ENCODE data around the gene GNG4. TPM values are rescaled to one million over a fixed set of nuclear protein-coding genes. Genes with fewer than 3 reads are reported as not detected.

The GNG4 gene
- total and polyA plus RNA-seq, 2 of the 4 experiments (the other 2 are of a cell fraction), result 0.18 to 0.29 TPM

- no peaks in the 10 kb centered on the region for H3K79me1 ChIP-seq (ENCODE audit: low read depth in 1 of 2, low read length in 2 of 2)
- H2AFZ ChIP-seq (replicated peaks; ENCODE audit: low read length, poor library complexity), result peak overlapping the region; percentile 79
- dilution Hi-C loops (cut with HindIII; ENCODE audit: low sequenced_read_pairs, unreplicated experiment) (no loop called here), intact Hi-C loops (cut with micrococcal nuclease) (loop anchor here (2.0 kb wide), 1 partner anchor 16 kb away; no protein-coding TSS in a partner anchor), in situ Hi-C loops (cut with MboI; ENCODE audit: low sequenced_read_pairs) (no loop called here)
- H3K36me3 ChIP-seq (ENCODE audit: control insufficient read depth, insufficient read depth, low read length), result no peaks in the 10 kb centered on the region
- H2BK15ac ChIP-seq (ENCODE audit: low read depth, low read length), result no peak overlapping the region
- H2BK120ac ChIP-seq (ENCODE audit: low read depth, low read length), result no peak overlapping the region
- H4K5ac ChIP-seq (ENCODE audit: low read depth, low read length), result no peak overlapping the region
- no peak overlapping the region for H3K4me3 ChIP-seq (ENCODE audit: insufficient read depth, low read depth, low read length)
- H2AK5ac ChIP-seq (ENCODE audit: low read depth, low read length), result no peak overlapping the region
- peaks cover 36% of the 10 kb centered on the region for H3K27me3 ChIP-seq (ENCODE audit: control insufficient read depth, insufficient read depth, low read length)
- H3K56ac ChIP-seq (ENCODE audit: extremely low read depth, insufficient read depth, low read length), result no peak overlapping the region
- no peak overlapping the region for H2BK5ac ChIP-seq (ENCODE audit: low read depth, low read length, poor library complexity, severe bottlenecking)
- DNase-seq (peak; percentile 67), ATAC-seq (ENCODE audit: low read depth) (peak; percentile 87)
- TF ChIP-seq FOS (IDR thresholded peaks at IDR 0.05; ENCODE audit: low read depth, low read length), result no peak
- no peak for TF ChIP-seq RFX5 (IDR thresholded peaks at IDR 0.05; ENCODE audit: low read depth, low read length)
- TF ChIP-seq RAD21 (IDR thresholded peaks at IDR 0.05; ENCODE audit: low read length), result 0 out of 2 replicates have a peak, but pooled peaks have one; percentile 13
- TF ChIP-seq CTCF (conservative IDR thresholded peaks at IDR 0.05; ENCODE audit: low read depth, low read length), result no peak
- no peak for TF ChIP-seq SMC3 (IDR thresholded peaks at IDR 0.05; ENCODE audit: low read depth, low read length)
- no peak for TF ChIP-seq NFE2L2 (IDR thresholded peaks at IDR 0.05; ENCODE audit: low read depth, low read length)
- no peak for TF ChIP-seq CHD1 (IDR thresholded peaks at IDR 0.05; ENCODE audit: low read depth, low read length)
- peak; percentile 85 for TF ChIP-seq MXI1 (IDR thresholded peaks at IDR 0.05; ENCODE audit: borderline replicate concordance, low read depth, low read length)
- no peak for TF ChIP-seq ELK1 (IDR thresholded peaks at IDR 0.05; ENCODE audit: borderline replicate concordance, low read depth, low read length)
- no peak for TF ChIP-seq POLR2A (IDR thresholded peaks at IDR 0.05; ENCODE audit: low read depth, low read length)
- no peak for TF ChIP-seq USF2 (IDR thresholded peaks at IDR 0.05; ENCODE audit: low read depth, low read length)
- peak; percentile 18 for TF ChIP-seq RCOR1 (IDR thresholded peaks at IDR 0.05; ENCODE audit: insufficient replicate concordance, low read length)
- TF ChIP-seq BHLHE40 (IDR thresholded peaks at IDR 0.05; ENCODE audit: low read depth, low read length), result no peak
- no peak for TF ChIP-seq CEBPB (IDR thresholded peaks at IDR 0.05; ENCODE audit: low read depth, low read length)
- 0 out of 2 replicates have a peak, but pooled peaks have one; percentile 29 for TF ChIP-seq MAZ (IDR thresholded peaks at IDR 0.05; ENCODE audit: borderline replicate concordance, low read depth, low read length)
- TF ChIP-seq MAFK (IDR thresholded peaks at IDR 0.05; ENCODE audit: low read depth, low read length), result no peak
- POLR2A ChIA-PET (ENCODE audit: unreplicated experiment), result interaction anchor here (0.6 kb wide), 1 partner anchor 187 kb away, joined by 3 read pairs; no protein-coding TSS in a partner anchor
- 0% methylated on average over 2 of the region's 30 CpGs; no CpG with 5 or more reads in 1 of the 2 experiments for WGBS, 2 experiments (ENCODE audit: extremely low coverage in 2 of 2, insufficient read length in 1 of 2)
- H4K20me1 ChIP-seq (ENCODE audit: insufficient read depth, low read length), result 0 out of 2 replicates have a peak, but pooled peaks cover 3% of the 10 kb centered on the region
- no peak overlapping the region for H3K27ac ChIP-seq (ENCODE audit: insufficient read depth, low read length)
- H2AK9ac ChIP-seq (replicated peaks; ENCODE audit: low read depth, low read length, poor library complexity), result no peak overlapping the region
- no peak overlapping the region for H3K23ac ChIP-seq (ENCODE audit: low read depth, low read length)
- no peak overlapping the region for H4K8ac ChIP-seq (ENCODE audit: low read depth in 2 of 2, low read length in 2 of 2)
- H3K4me1 ChIP-seq (ENCODE audit: control insufficient read depth, insufficient read depth, low read length), result no peaks in the 10 kb centered on the region
- no peak overlapping the region for H3K4ac ChIP-seq (ENCODE audit: low read depth, low read length)
- H3K9ac ChIP-seq (ENCODE audit: low read depth, low read length), result no peak overlapping the region
- H3K9me1 ChIP-seq (ENCODE audit: insufficient read depth, low read length), result no peaks in the 10 kb centered on the region
- no peak overlapping the region for H3K18ac ChIP-seq (ENCODE audit: low read depth, low read length)
- CTCF ChIA-PET, result interaction anchor here (1.0 kb wide), 1 partner anchor 9 kb away, joined by 6 read pairs; no protein-coding TSS in a partner anchor
- no peak overlapping the region for H3K14ac ChIP-seq (replicated peaks; ENCODE audit: low read depth, low read length)
- BruUV-seq (replicated peaks), result no TSS peak
- H4K91ac ChIP-seq (ENCODE audit: insufficient read depth, low read depth, low read length), result no peak overlapping the region
- H3K9me3 ChIP-seq (ENCODE audit: control insufficient read depth, insufficient read depth, low read length), result no peaks in the 10 kb centered on the region; the same call in 1 of the 2 replicates
- H2BK20ac ChIP-seq (ENCODE audit: low read depth, low read length), result no peak overlapping the region
- peak overlapping the region; percentile 43 for H3K4me2 ChIP-seq (ENCODE audit: low read depth, low read length)
Observed at GRCh38 chr1:235648954-235649367, 623 bp downstream of the GNG4 start.
